ENCODE data around the gene ARHGEF10L. TPM values are rescaled to one million over a fixed set of nuclear protein-coding genes. Genes with fewer than 3 reads are reported as not detected.

Gene ARHGEF10L
- total RNA-seq, 1 experiment from 2014 or later: 3.3 TPM

DNA sequence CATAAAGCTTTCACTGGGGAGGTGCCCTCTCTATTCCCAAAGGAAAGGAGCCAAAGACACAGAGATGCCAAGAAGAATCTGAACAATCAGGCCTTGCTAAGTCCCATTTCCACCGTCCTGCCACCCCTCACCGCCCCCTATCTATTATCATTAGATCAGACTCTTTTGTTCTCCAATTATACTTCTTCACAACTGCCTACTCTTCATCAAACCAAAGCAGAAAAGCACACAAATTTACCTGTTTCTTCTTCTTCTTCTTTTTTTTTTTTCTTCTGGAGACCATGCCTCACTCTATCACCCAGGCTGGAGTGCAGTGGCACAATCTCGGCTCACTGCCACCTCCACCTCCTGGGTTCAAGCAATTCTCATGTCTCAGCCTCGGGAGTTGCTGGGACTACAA lies 43.1 kb upstream of the ARHGEF10L start:
- Histone ChIP-seq H3K9me3 (ENCODE audit: low read depth, low read length, poor library complexity, severe bottlenecking) (no peaks in the 10 kb centered on the region), H3K4me1 (ENCODE audit: insufficient read depth, low read length, poor library complexity, severe bottlenecking) (no peaks in the 10 kb centered on the region), H3K27ac (ENCODE audit: low read depth, low read length, poor library complexity, severe bottlenecking) (no peak overlapping the region), H3K4me3 (ENCODE audit: low read depth, low read length, poor library complexity, severe bottlenecking) (no peak overlapping the region), H3K36me3 (ENCODE audit: insufficient read depth, low read length, poor library complexity, severe bottlenecking) (no peaks in the 10 kb centered on the region), H3K27me3 (replicated peaks; ENCODE audit: insufficient read depth, low read depth, low read length, poor library complexity) (no peaks in the 10 kb centered on the region)
- POLR2A ChIA-PET (ENCODE audit: low non-redundant PET): no interaction called here
- intact Hi-C loops (cut with micrococcal nuclease; ENCODE audit: unreplicated experiment): loop anchor here (10.0 kb wide), 1 partner anchor 1088 kb away; no protein-coding TSS in a partner anchor
- TF ChIP-seq EZH2 (IDR thresholded peaks at IDR 0.05; ENCODE audit: borderline replicate concordance, low read depth, low read length, poor library complexity, severe bottlenecking): no peak
- no peak for TF ChIP-seq CTCF (conservative IDR thresholded peaks at IDR 0.05; ENCODE audit: low read depth, low read length)
- no peak for DNase-seq (ENCODE audit: low spot score)
- CTCF ChIA-PET: interaction anchor here (0.5 kb wide), 1 partner anchor 110 kb away, joined by 3 read pairs; no protein-coding TSS in a partner anchor
- no TSS peak for BruUV-seq (replicated peaks)

- TF ChIP-seq CTCF (conservative IDR thresholded peaks at IDR 0.05; ENCODE audit: low read depth, low read length) (no peak), EZH2 (IDR thresholded peaks at IDR 0.05; ENCODE audit: borderline replicate concordance, low read depth, low read length, poor library complexity, severe bottlenecking) (no peak)
- no peaks in the 10 kb centered on the region for H3K4me1 ChIP-seq (ENCODE audit: insufficient read depth, low read length, poor library complexity, severe bottlenecking)
- DNase-seq (ENCODE audit: low spot score): no peak
- H3K27me3 ChIP-seq (replicated peaks; ENCODE audit: insufficient read depth, low read depth, low read length, poor library complexity): no peaks in the 10 kb centered on the region
- intact Hi-C loops (cut with micrococcal nuclease; ENCODE audit: unreplicated experiment): loop anchor here (10.0 kb wide), 1 partner anchor 1087 kb away; no protein-coding TSS in a partner anchor
- POLR2A ChIA-PET (ENCODE audit: low non-redundant PET): no interaction called here
- no peaks in the 10 kb centered on the region for H3K36me3 ChIP-seq (ENCODE audit: insufficient read depth, low read length, poor library complexity, severe bottlenecking)
- no peaks in the 10 kb centered on the region for H3K9me3 ChIP-seq (ENCODE audit: low read depth, low read length, poor library complexity, severe bottlenecking)
- CTCF ChIA-PET: no interaction called here
- no TSS peak for BruUV-seq (replicated peaks)
- H3K4me3 ChIP-seq (ENCODE audit: low read depth, low read length, poor library complexity, severe bottlenecking): no peak overlapping the region
- no peak overlapping the region for H3K27ac ChIP-seq (ENCODE audit: low read depth, low read length, poor library complexity, severe bottlenecking)
Measured at GRCh38 chr1:17498214-17498613, 41.3 kb upstream of the ARHGEF10L start.

GRCh38 chr1:17502326-17502778 lies 37.1 kb upstream of the ARHGEF10L start:
- no TSS peak for BruUV-seq (replicated peaks)
- peak; percentile 75 for DNase-seq (ENCODE audit: low spot score)
- H3K9me3 ChIP-seq (ENCODE audit: low read depth, low read length, poor library complexity, severe bottlenecking): no peaks in the 10 kb centered on the region
- H3K36me3 ChIP-seq (ENCODE audit: insufficient read depth, low read length, poor library complexity, severe bottlenecking): no peaks in the 10 kb centered on the region
- POLR2A ChIA-PET (ENCODE audit: low non-redundant PET): no interaction called here
- H3K4me1 ChIP-seq (ENCODE audit: insufficient read depth, low read length, poor library complexity, severe bottlenecking): no peaks in the 10 kb centered on the region
- intact Hi-C loops (cut with micrococcal nuclease; ENCODE audit: unreplicated experiment): loop anchor here (1.0 kb wide), 1 partner anchor 104 kb away; no protein-coding TSS in a partner anchor
- H3K27me3 ChIP-seq (replicated peaks; ENCODE audit: insufficient read depth, low read depth, low read length, poor library complexity): no peaks in the 10 kb centered on the region
- CTCF ChIA-PET: interaction anchor here (0.7 to 1.7 kb wide), 4 partner anchors 15 to 104 kb away, joined by 3 to 38 read pairs (median 4); no protein-coding TSS in a partner anchor
- H3K4me3 ChIP-seq (ENCODE audit: low read depth, low read length, poor library complexity, severe bottlenecking): no peak overlapping the region
- H3K27ac ChIP-seq (ENCODE audit: low read depth, low read length, poor library complexity, severe bottlenecking): no peak overlapping the region
- TF ChIP-seq CTCF (conservative IDR thresholded peaks at IDR 0.05; ENCODE audit: low read depth, low read length) (peak; percentile 94), EZH2 (IDR thresholded peaks at IDR 0.05; ENCODE audit: borderline replicate concordance, low read depth, low read length, poor library complexity, severe bottlenecking) (no peak)
